ENCODE results near the gene KIAA1958.

Gene KIAA1958

DNA sequence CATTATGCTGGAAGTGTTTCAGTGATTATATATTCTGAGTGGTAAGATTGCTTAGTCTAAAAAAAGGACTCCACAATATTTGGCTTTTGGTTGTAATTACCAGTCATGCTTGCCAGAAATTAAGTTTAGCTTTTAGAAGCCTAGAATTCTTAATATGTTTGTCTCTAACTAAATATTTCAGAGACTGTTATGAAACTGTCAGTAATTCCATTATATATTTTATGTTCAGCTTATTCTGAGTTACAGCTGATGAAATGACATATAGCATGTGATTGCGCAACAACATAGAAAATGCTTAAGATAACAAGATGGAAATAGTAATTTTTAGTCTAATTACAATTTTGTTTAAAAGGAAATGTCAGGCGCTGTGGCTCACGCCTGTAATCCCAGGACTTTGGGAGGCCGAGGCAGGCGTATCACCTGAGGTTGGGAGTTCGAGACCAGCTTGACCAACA lies 44.2 kb downstream of the KIAA1958 start:
- DNase-seq (ENCODE audit: low read depth in 1 of 2, low spot score in 1 of 2), result no peak

DNA sequence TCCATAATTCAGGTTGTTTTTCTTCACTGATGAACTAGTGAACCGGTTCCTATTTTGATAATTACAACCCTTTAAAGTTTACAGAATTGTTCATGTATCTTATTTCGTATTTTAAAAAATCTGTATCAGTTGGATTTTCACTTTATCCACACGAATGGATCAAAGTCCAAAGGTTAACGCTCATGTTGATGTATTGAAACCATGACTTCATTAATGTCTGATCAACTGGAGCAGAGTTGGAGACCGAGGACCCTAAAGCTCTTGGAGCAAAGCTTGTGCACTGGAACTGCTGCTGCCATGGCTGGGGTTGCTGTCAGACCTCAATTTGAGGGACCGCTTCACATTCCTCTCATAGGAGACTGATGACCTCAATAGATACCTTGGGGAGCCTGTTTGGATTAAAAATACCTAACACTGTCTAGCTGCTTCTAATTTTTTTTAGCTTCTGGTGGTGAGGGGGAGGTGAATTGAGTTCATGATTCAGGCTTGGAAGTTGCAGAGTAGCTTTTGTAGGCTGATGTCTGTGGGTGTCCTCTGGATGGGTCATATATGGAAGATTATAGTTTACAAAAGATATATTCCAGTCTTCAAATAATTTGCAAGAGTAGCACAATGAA lies 45.1 kb downstream of the KIAA1958 start:
- DNase-seq (ENCODE audit: low read depth in 1 of 2, low spot score in 1 of 2), result no peak

DNA sequence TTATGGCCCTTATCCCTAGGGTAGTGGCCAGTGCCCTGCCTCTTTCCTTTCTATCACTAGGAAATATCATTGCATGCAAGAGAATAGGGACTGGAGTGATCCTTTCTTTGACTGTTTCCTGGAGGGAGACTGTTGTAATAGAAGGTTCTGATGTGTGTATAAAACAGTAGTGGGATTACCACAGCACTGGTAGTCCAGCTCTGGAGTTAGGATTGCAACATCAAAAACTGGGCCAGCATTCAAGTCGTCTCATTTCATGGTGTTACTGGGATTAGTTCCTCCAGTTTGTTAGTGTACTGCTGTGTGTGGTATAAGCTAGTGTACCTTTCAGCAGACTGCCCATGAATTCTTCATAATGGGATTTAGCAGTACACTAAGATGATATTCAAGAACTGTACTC lies 45.8 kb downstream of the KIAA1958 start:
- no peak for DNase-seq (ENCODE audit: low read depth in 1 of 2, low spot score in 1 of 2)

DNA sequence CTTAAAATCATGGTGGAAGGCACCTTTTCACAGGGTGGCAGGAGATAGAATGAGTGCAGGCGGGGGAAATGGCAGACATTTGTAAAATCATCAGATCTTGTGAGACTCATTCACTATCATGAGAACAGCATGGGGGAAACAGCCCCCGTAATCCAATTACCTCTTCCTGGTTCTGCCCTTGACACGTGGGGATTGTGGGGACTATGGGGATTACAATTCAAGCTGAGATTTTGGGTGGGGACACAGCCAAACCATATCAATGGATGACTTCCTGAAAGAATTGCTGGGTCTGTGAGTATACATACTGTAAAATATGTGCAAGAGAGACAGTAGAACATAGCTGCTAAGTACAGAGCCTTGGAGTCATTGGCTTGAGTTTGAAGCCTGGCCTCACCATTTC lies 47.0 kb downstream of the KIAA1958 start:
- DNase-seq (ENCODE audit: low read depth in 1 of 2, low spot score in 1 of 2), result no peak

GRCh38 chr9:112535301-112535700 lies 48.7 kb downstream of the KIAA1958 start:
- DNase-seq (ENCODE audit: low read depth in 1 of 2, low spot score in 1 of 2), result no peak

- no peak for DNase-seq (ENCODE audit: low read depth in 1 of 2, low spot score in 1 of 2)
Measured at GRCh38 chr9:112535811-112536210, 49.2 kb downstream of the KIAA1958 start.

DNA sequence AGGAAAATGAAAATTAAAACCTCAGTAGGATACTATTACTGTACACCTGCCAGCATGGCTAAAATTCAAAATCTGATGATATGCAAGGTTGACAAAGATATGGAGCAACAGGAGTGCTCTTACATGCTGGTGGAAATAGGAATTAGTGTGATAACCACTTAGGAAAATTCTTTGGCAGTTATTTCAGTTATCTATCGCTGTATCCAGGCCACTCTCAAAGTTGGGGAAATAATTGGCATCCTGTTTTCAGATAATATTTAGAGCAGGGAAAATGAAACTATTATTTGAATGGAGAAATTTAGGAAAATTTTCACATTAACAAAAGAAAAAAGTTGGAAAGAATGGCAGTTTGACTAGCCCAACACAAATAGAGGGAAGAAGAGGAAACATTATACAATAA lies 50.9 kb downstream of the KIAA1958 start:
- no peak for DNase-seq (ENCODE audit: low read depth in 1 of 2, low spot score in 1 of 2)

- DNase-seq (ENCODE audit: low read depth in 1 of 2, low spot score in 1 of 2), result no peak
Measured at GRCh38 chr9:112540800-112541199, 54.2 kb downstream of the KIAA1958 start.

DNA sequence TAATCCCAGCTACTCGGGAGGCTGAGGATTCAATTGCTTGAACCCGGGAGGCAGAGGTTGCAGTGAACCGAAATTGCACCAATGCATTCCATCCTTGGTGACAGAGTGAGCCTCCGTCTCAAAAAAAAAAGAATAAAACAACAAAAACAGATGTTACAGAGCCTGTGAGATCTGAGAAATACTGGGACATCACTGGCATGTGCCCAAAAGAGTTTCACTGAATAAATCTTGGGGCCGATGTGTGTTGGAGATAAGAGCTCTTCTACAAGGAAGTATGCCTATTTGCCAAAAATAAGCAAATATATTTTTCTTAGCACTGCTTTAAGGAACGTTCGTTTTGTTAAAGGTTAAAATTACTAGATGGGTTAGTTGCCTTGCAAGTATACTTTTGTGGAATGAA lies 55.1 kb downstream of the KIAA1958 start:
- DNase-seq (ENCODE audit: low read depth in 1 of 2, low spot score in 1 of 2), result no peak

DNA sequence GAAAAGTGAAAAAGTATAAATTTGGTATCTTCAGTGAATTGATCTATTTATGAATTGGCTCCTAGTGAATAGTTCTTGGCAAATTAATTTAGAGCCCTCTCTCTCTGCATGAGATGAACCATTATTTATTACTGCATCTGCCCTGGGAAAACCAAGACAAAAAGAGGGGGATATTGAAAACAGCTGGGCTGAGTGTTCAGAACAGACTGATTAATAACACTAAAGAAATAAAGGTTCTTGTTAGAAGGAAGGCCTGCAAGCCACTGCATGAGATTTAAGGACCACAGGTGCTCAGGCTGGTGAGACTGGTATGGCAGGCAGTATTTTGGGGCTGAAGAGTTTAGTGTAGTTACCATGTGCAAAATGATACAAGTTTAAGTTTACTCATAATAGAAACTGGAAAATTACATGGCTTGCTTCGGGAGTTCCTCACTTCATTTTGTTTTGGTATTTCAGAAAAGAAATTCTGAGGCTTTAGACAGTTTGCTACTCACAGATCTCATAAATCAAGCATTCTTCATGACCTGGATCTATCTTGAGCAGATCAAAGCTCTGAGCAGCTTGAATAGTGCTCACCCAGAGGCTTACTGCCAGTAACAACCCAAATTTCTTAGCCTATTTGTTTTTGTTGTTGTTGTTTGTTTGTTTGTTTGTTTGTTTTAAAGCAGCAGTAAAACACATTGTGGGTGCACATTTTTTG lies 56.1 kb downstream of the KIAA1958 start:
- DNase-seq (ENCODE audit: low read depth in 1 of 2, low spot score in 1 of 2), result no peak

GRCh38 chr9:112544477-112544876 lies 57.9 kb downstream of the KIAA1958 start:
- no peak for DNase-seq (ENCODE audit: low read depth in 1 of 2, low spot score in 1 of 2)

- no peak for DNase-seq (ENCODE audit: low read depth in 1 of 2, low spot score in 1 of 2)
Measured at GRCh38 chr9:112545237-112545636, 58.6 kb downstream of the KIAA1958 start.

DNA sequence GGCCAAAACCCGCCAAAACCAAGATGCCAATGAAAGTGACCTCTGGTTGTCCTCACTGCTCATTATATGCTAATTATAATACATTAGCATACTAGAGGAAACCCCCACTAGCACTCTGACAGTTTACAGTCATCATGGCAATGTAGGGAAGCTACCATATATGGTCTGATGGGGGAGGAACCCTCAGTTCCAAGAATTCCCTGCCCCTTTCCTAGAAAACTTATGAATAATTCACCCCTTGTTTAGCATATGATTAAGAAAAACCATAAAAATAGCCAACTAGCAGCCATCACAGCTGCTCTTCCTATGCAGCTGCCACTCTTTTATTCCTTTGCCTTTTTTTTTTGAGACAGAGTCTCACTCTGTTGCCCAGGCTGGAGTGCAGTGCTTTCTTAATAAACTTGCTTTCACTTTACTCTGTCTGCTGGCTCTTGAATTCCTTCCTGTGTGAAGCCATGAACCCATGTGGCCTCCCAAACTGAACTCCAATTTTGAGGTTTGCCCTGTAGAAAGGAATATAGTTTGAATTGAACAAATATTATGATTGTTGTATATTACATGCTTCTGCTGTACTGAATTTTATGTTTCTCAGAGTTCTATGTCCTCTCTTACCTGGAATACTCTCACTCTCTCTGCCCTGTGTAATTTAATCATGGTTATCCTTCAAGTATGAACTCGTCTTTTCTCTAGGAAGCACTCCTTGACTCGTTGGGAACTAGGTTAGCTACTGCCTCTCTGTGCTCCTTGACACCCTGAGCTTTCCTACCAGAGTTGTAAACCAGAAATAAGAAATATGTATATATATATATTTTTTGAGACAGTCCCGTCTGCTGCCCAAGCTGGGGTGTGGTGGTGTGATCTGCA lies 59.8 kb downstream of the KIAA1958 start:
- DNase-seq (ENCODE audit: low read depth in 1 of 2, low spot score in 1 of 2), result no peak

DNA sequence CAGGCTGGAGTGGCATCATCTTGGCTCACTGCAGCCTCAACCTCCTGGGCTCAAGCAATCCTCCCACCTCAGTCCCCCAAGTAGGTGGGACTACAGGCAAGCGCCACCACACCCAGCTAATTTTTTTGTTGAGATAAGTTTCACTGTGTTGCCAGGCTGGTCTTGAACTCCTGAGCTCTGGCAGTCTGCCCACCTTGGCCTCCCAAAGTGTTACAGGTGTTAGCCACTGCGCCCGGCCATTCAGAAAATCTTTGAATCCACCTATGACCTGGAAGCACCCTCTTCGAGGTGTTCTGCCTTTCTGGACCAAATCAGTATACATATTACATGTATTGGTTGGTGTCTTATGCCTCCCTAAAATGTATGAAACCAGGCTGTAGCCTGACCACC lies 61.4 kb downstream of the KIAA1958 start:
- DNase-seq (ENCODE audit: low read depth in 1 of 2, low spot score in 1 of 2), result no peak

DNA sequence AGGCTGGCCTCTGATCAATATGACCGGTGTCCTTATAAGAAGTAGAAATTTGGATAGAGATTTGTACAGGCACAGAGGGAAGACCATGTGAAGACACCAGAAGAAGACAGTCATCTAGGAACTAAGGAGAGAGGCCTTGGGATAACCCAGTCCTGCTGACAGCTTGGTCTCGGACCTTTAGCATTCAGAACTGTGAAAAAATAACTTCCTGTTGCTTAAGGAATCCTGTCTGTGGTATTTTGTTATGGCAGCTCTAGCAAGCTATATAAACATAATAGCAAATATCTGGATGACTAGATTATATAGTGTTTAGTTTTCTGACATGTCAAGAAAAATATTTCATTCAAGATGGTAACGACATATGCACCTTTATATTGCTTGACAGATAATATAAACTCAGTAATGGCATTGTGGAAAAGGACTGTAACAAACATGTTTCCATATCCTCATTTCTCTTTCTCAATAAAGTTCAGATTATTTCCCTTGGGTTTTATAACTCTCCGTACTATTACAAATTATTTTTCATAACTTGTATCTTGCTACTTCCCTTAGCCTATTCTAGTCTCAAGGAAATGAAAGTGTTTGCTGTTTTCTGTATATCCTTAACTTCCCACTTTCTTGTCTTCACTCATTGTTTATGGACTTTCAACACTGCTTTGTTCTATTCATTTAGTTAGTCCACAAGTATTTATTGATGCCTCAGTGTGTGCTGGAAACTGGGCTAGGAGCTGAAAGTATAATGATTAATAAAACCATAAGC lies 62.4 kb downstream of the KIAA1958 start:
- no peak for DNase-seq (ENCODE audit: low read depth in 1 of 2, low spot score in 1 of 2)

DNA sequence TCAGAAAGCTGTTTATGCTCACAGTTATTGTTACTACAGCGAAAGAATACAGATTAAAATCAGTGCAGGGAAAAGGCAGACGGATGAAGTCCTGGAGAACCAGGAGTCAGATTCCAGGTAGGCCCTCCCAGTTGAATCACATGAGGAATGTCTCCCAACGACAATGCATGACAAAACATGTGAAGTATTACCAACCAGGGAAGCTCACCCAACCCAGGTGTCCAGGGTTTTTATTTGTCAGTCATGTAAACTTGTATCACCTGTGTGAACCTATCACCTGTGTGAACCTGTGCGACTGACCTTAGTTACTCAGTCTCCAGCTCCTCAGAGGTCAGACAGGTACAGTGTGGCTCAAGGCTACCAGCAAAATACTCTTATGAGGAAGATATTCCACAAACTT lies 63.9 kb downstream of the KIAA1958 start:
- no peak for DNase-seq (ENCODE audit: low read depth in 1 of 2, low spot score in 1 of 2)

DNA sequence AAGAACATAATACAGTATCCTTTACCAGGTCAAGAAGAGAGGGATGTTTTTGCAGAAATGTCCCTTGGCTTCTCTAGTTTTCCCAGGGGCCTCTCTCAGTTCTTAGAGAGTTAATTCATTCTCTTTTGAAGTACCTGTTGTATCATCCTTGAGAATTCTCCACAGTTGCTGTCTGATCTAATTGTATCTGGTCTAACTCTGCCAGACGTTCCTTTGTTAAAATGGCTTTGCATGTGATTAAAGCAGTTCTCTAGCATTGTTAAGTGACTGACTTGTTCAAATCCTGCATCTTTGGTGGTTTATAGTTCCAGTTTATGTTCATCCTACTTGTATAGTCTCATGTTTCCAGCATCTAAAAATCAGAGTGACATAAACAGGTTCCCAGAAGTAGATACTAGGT lies 65.0 kb downstream of the KIAA1958 start:
- DNase-seq (ENCODE audit: low read depth in 1 of 2, low spot score in 1 of 2), result no peak

DNA sequence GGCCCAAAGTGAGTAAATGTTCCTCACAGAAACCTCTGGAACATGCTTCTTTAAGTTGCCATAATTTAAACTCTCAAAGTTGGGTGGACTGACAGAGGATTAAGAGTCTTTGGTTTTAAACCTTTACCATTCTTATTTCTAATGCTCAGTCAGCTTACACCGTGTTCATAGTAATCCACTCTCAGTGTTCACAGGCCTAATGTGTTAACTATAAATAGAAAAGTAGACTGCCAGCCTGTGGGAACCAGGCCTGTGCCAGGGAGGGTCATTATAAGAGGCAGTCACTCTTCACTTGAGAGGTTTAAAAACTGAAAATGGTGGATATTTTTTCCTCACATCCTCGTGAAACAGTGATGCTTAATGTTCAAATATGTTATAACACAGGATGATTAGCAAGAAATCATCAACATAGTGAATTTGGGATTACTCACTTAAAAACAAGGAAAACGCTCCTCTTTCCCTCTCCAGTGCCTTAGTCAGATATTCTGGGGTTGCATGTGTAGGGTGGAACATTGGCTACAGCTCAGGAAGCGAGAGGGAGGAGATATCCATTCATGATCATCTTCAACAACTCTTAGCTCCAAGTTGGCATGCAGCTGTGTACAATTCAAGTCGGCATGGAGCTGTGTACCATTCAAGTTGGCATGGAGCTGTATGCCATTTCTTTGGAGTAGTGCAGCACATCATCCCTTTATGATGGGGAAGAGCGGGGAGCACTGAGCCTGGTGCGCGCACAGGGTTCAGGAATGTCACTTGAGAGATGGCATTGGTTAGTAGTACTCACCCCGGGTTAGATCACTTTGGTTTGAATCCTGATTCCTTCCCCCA lies 65.8 kb downstream of the KIAA1958 start:
- DNase-seq (ENCODE audit: low read depth in 1 of 2, low spot score in 1 of 2), result no peak

DNA sequence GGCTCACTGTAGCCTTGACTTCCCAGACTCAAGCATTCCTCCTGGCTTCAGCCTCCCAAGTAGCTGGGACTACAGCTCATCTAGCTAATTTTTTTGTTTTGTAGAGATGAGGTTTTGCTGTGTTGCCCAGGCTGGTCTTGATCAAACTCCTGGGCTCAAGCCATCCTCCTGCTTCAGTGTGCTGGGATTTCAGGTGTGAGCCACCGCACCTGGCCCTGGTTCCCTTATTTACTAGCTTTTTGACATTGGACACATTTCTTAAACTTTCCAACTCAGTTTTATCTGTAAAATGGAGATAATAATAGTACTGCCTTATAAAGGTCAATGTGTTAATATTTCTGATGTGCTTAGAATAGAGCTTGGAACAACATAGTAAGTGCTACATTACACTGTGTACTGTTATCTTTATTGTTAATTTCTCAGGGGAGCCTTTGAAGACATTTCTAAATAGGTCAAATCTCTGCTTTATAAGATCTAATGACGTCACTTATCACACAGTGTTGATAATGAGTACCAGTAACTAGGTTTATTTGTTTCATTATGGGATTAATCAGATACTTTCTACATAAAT lies 66.7 kb downstream of the KIAA1958 start:
- DNase-seq (ENCODE audit: low read depth in 1 of 2, low spot score in 1 of 2), result no peak

GRCh38 chr9:112554516-112554915 lies 67.9 kb downstream of the KIAA1958 start:
- DNase-seq (ENCODE audit: low read depth in 1 of 2, low spot score in 1 of 2), result no peak
